Neural cell (in vitro differentiated cells): Measurements from ENCODE around the gene NATD1. TPM values are rescaled to one million over a fixed set of nuclear protein-coding genes. Genes with fewer than 3 reads are reported as not detected.
"Not testable (repeated sequence)": the region's sequence is repeated elsewhere in the genome, so short reads cannot be mapped to it uniquely, and the experiment has no call there.

Source experiments
- H2AFZ ChIP-seq: fragments of 200-600, 300-800 bp; sonication (generic), shearing (Covaris generic); 2 replicates; pipeline ENCODE4 v1.6.0; 2014; ENCODE audit warnings: low read depth, mild to moderate bottlenecking, antibody characterized with exemption, low read length, moderate library complexity
- H3F3A ChIP-seq: fragments of 200-600 bp; shearing (Covaris generic); 2 replicates; pipeline ENCODE4 v1.6.1; 2016; ENCODE audit warnings: mild to moderate bottlenecking, moderate library complexity, mixed read lengths, antibody characterized with exemption, low read length; ENCODE audit not compliant: insufficient read depth, poor library complexity, severe bottlenecking
- H3K27ac ChIP-seq: fragments of 200-600, 300-800 bp; sonication (generic), shearing (Covaris generic); 2 replicates; pipeline ENCODE4 v1.5.1; 2014; ENCODE audit warnings: mild to moderate bottlenecking, low read length, moderate library complexity
- H3K27me3 ChIP-seq: fragments of 300-800, 200-600 bp; sonication (generic), shearing (Covaris generic); 2 replicates; pipeline ENCODE4 v1.6.0; 2014; ENCODE audit warnings: mild to moderate bottlenecking, low read depth, low read length, moderate library complexity; ENCODE audit not compliant: insufficient read depth
- H3K36me3 ChIP-seq: fragments of 300-800, 200-600 bp; sonication (generic), shearing (Covaris generic); 2 replicates; pipeline ENCODE4 v1.5.1; 2014; ENCODE audit warnings: mild to moderate bottlenecking, antibody characterized with exemption, low read length, moderate library complexity; ENCODE audit not compliant: insufficient read depth
- H3K4me2 ChIP-seq: fragments of 300-800, 200-600 bp; sonication (generic), shearing (Covaris generic); 2 replicates; pipeline ENCODE4 v1.6.0; 2014; ENCODE audit warnings: mild to moderate bottlenecking, low read length
- H3K4me3 ChIP-seq: fragments of 300-800, 200-600 bp; sonication (generic), shearing (Covaris generic); 2 replicates; pipeline ENCODE4 v1.5.1; 2014; ENCODE audit warnings: mild to moderate bottlenecking, low read length, moderate library complexity
- H3K79me2 ChIP-seq: fragments of 200-600 bp; shearing (Covaris generic); replicated peaks from 2 replicates; pipeline ENCODE4 v1.6.0; 2014; ENCODE audit warnings: mild to moderate bottlenecking, low read length, moderate library complexity; ENCODE audit not compliant: insufficient read depth
- H3K9ac ChIP-seq: fragments of 300-800, 200-600 bp; sonication (generic), shearing (Covaris generic); 2 replicates; pipeline ENCODE4 v1.6.1; 2016; ENCODE audit warnings: mild to moderate bottlenecking, low read length, mixed read lengths
- H3K9me2 ChIP-seq: fragments of 200-600 bp; shearing (Covaris generic); 2 replicates; pipeline ENCODE4 v1.6.1; 2016; ENCODE audit warnings: mild to moderate bottlenecking, low read length, mixed read lengths; ENCODE audit not compliant: insufficient read depth
- H3K9me3 ChIP-seq: fragments of 200-600, 300-800 bp; sonication (generic), shearing (Covaris generic); 2 replicates; pipeline ENCODE4 v1.6.1; 2016; ENCODE audit warnings: mild to moderate bottlenecking, mixed run types, low read length, moderate library complexity, mixed read lengths
- H4K20me1 ChIP-seq: fragments of 200-600 bp; shearing (Covaris generic); 2 replicates; pipeline ENCODE4 v1.6.1; 2016; ENCODE audit warnings: mild to moderate bottlenecking, mixed run types; ENCODE audit not compliant: insufficient read depth
- EP300 ChIP-seq: fragments of 450-650 bp; conservative IDR thresholded peaks from 2 replicates; pipeline ENCODE4 v1.6.1; 2014; ENCODE audit warnings: antibody characterized with exemption, mild to moderate bottlenecking, moderate library complexity; ENCODE audit not compliant: poor library complexity, severe bottlenecking
- EZH2 ChIP-seq: fragments of 200-600, 300-800 bp; shearing (Covaris generic), sonication (generic); IDR thresholded peaks from 2 replicates; pipeline ENCODE4 v1.6.1; 2014; ENCODE audit warnings: antibody characterized with exemption, low read length, borderline replicate concordance, mild to moderate bottlenecking; ENCODE audit not compliant: insufficient read depth, poor library complexity, severe bottlenecking
- MXI1 ChIP-seq: fragments of 450-650 bp; conservative IDR thresholded peaks from 2 replicates; pipeline ENCODE4 v1.6.1; 2014; ENCODE audit warnings: antibody characterized with exemption, mild to moderate bottlenecking; ENCODE audit not compliant: poor library complexity, severe bottlenecking
- POLR2AphosphoS5 ChIP-seq: IDR thresholded peaks from 2 replicates; pipeline ENCODE4 v1.6.1; 2012
- RAD21 ChIP-seq: fragments of 450-650 bp; conservative IDR thresholded peaks from 2 replicates; pipeline ENCODE4 v1.6.1; 2014; ENCODE audit warnings: antibody characterized with exemption, mild to moderate bottlenecking, moderate library complexity
- SMC3 ChIP-seq: fragments of 450-650 bp; conservative IDR thresholded peaks from 2 replicates; pipeline ENCODE4 v1.6.1; 2014; ENCODE audit warnings: antibody characterized with exemption, mild to moderate bottlenecking, moderate library complexity; ENCODE audit not compliant: poor library complexity
- TAF1 ChIP-seq: IDR thresholded peaks from 2 replicates; pipeline ENCODE4 v1.6.1; 2012; ENCODE audit warnings: low read depth
- polyA plus RNA-seq: library from polyadenylated mRNA; depleted of rRNA; stranded (reverse); fragments of >200 nt; gene quantifications from 2 replicates; pipeline ENCODE4 v1.2.3, GENCODE V29; 2014
- TF ChIP-seq, protein P1 (sequence below): fragments of 450-650 bp; IDR thresholded peaks from 2 replicates; pipeline ENCODE4 v1.5.1; 2014; ENCODE audit warnings: antibody characterized with exemption, mild to moderate bottlenecking, moderate library complexity; ENCODE audit not compliant: poor library complexity, severe bottlenecking
- TF ChIP-seq, protein P2 (sequence below): IDR thresholded peaks from 2 replicates; pipeline ENCODE4 v1.6.1; 2012; ENCODE audit warnings: borderline replicate concordance

Gene NATD1
- polyA plus RNA-seq, 1 donor from 2014 or later: 2.8 TPM

DNA sequence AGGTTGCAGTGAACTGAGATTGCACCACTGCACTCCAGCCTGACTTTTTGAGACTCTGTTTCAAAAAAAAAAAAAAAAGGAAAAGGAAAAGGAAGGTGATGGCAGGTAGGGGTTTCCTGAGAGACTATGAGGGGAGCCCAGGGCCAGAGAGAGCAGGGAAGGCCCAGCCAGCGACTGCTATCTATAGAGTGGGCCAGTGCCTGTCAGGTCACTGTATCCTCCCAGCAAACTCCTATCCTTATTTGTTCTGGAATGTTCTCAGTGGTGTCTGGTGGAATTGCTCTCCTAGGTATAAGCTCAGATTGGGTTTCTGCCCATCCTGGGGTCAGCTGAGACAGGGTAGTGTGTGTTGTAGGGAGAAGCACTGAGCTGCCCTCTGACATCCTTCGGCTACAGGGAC lies 24.4 kb downstream of the NATD1 start:
- H3K27me3 ChIP-seq: no peaks in the 10 kb centered on the region
- H2AFZ ChIP-seq: no peak overlapping the region
- no peak overlapping the region for H3K9ac ChIP-seq
- TF ChIP-seq, protein P1, sequence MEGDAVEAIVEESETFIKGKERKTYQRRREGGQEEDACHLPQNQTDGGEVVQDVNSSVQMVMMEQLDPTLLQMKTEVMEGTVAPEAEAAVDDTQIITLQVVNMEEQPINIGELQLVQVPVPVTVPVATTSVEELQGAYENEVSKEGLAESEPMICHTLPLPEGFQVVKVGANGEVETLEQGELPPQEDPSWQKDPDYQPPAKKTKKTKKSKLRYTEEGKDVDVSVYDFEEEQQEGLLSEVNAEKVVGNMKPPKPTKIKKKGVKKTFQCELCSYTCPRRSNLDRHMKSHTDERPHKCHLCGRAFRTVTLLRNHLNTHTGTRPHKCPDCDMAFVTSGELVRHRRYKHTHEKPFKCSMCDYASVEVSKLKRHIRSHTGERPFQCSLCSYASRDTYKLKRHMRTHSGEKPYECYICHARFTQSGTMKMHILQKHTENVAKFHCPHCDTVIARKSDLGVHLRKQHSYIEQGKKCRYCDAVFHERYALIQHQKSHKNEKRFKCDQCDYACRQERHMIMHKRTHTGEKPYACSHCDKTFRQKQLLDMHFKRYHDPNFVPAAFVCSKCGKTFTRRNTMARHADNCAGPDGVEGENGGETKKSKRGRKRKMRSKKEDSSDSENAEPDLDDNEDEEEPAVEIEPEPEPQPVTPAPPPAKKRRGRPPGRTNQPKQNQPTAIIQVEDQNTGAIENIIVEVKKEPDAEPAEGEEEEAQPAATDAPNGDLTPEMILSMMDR: no peak
- no peak for TF ChIP-seq MXI1
- TF ChIP-seq EP300: no peak
- TF ChIP-seq RAD21: no peak
- no peak for TF ChIP-seq POLR2AphosphoS5
- TF ChIP-seq, protein P2, sequence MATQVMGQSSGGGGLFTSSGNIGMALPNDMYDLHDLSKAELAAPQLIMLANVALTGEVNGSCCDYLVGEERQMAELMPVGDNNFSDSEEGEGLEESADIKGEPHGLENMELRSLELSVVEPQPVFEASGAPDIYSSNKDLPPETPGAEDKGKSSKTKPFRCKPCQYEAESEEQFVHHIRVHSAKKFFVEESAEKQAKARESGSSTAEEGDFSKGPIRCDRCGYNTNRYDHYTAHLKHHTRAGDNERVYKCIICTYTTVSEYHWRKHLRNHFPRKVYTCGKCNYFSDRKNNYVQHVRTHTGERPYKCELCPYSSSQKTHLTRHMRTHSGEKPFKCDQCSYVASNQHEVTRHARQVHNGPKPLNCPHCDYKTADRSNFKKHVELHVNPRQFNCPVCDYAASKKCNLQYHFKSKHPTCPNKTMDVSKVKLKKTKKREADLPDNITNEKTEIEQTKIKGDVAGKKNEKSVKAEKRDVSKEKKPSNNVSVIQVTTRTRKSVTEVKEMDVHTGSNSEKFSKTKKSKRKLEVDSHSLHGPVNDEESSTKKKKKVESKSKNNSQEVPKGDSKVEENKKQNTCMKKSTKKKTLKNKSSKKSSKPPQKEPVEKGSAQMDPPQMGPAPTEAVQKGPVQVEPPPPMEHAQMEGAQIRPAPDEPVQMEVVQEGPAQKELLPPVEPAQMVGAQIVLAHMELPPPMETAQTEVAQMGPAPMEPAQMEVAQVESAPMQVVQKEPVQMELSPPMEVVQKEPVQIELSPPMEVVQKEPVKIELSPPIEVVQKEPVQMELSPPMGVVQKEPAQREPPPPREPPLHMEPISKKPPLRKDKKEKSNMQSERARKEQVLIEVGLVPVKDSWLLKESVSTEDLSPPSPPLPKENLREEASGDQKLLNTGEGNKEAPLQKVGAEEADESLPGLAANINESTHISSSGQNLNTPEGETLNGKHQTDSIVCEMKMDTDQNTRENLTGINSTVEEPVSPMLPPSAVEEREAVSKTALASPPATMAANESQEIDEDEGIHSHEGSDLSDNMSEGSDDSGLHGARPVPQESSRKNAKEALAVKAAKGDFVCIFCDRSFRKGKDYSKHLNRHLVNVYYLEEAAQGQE: no peak
- TF ChIP-seq EZH2: no peak
- TF ChIP-seq TAF1: no peak
- TF ChIP-seq SMC3: no peak
- no peaks in the 10 kb centered on the region for H3K9me2 ChIP-seq
- H3K36me3 ChIP-seq: no peaks in the 10 kb centered on the region
- H3K9me3 ChIP-seq: no peaks in the 10 kb centered on the region
- no peaks in the 10 kb centered on the region for H3F3A ChIP-seq
- H4K20me1 ChIP-seq: no peaks in the 10 kb centered on the region
- no peak overlapping the region for H3K4me3 ChIP-seq
- no peak overlapping the region for H3K4me2 ChIP-seq
- no peak overlapping the region for H3K27ac ChIP-seq
- no peaks in the 10 kb centered on the region for H3K79me2 ChIP-seq

GRCh38 chr17:21228111-21228510 lies 25.1 kb downstream of the NATD1 start:
- no peaks in the 10 kb centered on the region for H3K9me2 ChIP-seq
- TF ChIP-seq SMC3 (no peak), POLR2AphosphoS5 (no peak)
- TF ChIP-seq, protein P2: no peak
- H4K20me1 ChIP-seq: no peaks in the 10 kb centered on the region
- H3K36me3 ChIP-seq: no peaks in the 10 kb centered on the region
- no peak overlapping the region for H3K4me3 ChIP-seq
- no peaks in the 10 kb centered on the region for H3K79me2 ChIP-seq
- H3K4me2 ChIP-seq: no peak overlapping the region
- no peak overlapping the region for H2AFZ ChIP-seq
- no peaks in the 10 kb centered on the region for H3K27me3 ChIP-seq
- no peak overlapping the region for H3K9ac ChIP-seq
- H3K9me3 ChIP-seq: no peaks in the 10 kb centered on the region
- H3K27ac ChIP-seq: no peak overlapping the region
- no peaks in the 10 kb centered on the region for H3F3A ChIP-seq

DNA sequence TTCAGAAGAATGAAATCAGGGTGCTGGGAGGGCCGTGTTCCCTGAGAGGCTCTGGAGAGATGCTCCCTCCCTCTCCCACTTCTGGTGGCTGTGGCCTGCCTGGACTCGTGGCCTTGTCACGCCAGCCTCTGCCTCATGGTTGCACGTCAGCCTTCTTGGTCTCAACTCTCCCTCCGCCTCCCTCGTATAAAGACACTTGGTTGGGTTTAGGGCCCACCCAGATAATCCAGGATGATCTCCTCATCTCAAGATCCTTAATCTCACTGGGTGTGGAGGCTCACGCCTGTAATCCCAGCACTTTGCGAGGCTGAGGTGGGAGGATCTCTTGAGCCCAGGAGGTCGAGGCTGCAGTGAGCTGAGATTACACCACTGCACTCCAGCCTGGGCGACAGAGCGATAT lies 25.9 kb downstream of the NATD1 start:
- H3K79me2 ChIP-seq, H3K27ac ChIP-seq, H3K9ac ChIP-seq, H3K4me3 ChIP-seq, H3F3A ChIP-seq, H2AFZ ChIP-seq, H3K9me3 ChIP-seq, H3K27me3 ChIP-seq, H3K36me3 ChIP-seq, H3K4me2 ChIP-seq, H4K20me1 ChIP-seq, H3K9me2 ChIP-seq: not testable (repeated sequence)
